Keratinocyte (primary cell): ENCODE data around the gene DNM1. TPM values are rescaled to one million over a fixed set of nuclear protein-coding genes. Genes with fewer than 3 reads are reported as not detected.

Experiments
- DNase-seq: peaks from one replicate; pipeline ENCODE4 v3.0.0-alpha.2; 2011; ENCODE audit warnings: low read depth, missing footprints, low spot score
- FAIRE-seq: peaks from 2 replicates; lab custom pipeline; 2011; peaks lifted over from hg19 to GRCh38; lab: Jason Lieb, UNC
- H2AFZ ChIP-seq: 2 replicates; pipeline ENCODE4 v1.6.0; 2012; ENCODE audit warnings: low read length, control low read depth, inconsistent platforms; ENCODE audit not compliant: control insufficient read depth
- H3K27ac ChIP-seq: 2 replicates; pipeline ENCODE4 v1.5.1; 2011; ENCODE audit warnings: low read length; ENCODE audit not compliant: control insufficient read depth, insufficient read depth
- H3K27me3 ChIP-seq: 3 replicates; pipeline ENCODE4 v1.6.0; 2011; ENCODE audit warnings: low read length; ENCODE audit not compliant: control insufficient read depth, insufficient read depth; ENCODE audit errors: extremely low read depth
- H3K36me3 ChIP-seq, 2 experiments: 2 replicates in 1 of 2; 3 replicates in 1 of 2; pipeline ENCODE4 v1.5.1; 2011; ENCODE audit warnings: low read length in 2 of 2, mild to moderate bottlenecking in 1 of 2; ENCODE audit not compliant: control insufficient read depth in 2 of 2, insufficient read depth in 2 of 2; ENCODE audit errors: extremely low read depth in 1 of 2
- H3K4me1 ChIP-seq: 3 replicates; pipeline ENCODE4 v1.5.1; 2011; ENCODE audit warnings: low read length; ENCODE audit not compliant: control insufficient read depth, insufficient read depth; ENCODE audit errors: extremely low read depth
- H3K4me2 ChIP-seq: 3 replicates; pipeline ENCODE4 v1.6.0; 2011; ENCODE audit warnings: low read depth, low read length; ENCODE audit not compliant: control insufficient read depth, insufficient read depth; ENCODE audit errors: extremely low read depth
- H3K4me3 ChIP-seq, 3 experiments: fragments of 200-600 bp in 1 of 3; sonication (generic) in 1 of 3; 2 replicates in 2 of 3; 3 replicates in 1 of 3; pipeline ENCODE4 v1.5.1; 2011 to 2016; ENCODE audit warnings: low read length in 3 of 3, mild to moderate bottlenecking in 3 of 3, control low read depth in 2 of 3, inconsistent platforms in 1 of 3, low read depth in 1 of 3, mixed read lengths in 1 of 3, mixed run types in 1 of 3, moderate library complexity in 1 of 3; ENCODE audit not compliant: control insufficient read depth in 2 of 3, insufficient read depth in 2 of 3; ENCODE audit errors: extremely low read depth in 1 of 3
- H3K79me2 ChIP-seq: 2 replicates; pipeline ENCODE4 v1.6.0; 2012; ENCODE audit warnings: low read length; ENCODE audit not compliant: control insufficient read depth, insufficient read depth
- H3K9ac ChIP-seq: 3 replicates; pipeline ENCODE4 v1.6.0; 2011; ENCODE audit warnings: low read length; ENCODE audit not compliant: control insufficient read depth, insufficient read depth; ENCODE audit errors: extremely low read depth
- H3K9me1 ChIP-seq: 3 replicates; pipeline ENCODE4 v1.6.0; 2011; ENCODE audit warnings: low read length; ENCODE audit not compliant: control insufficient read depth, insufficient read depth; ENCODE audit errors: extremely low read depth
- H3K9me3 ChIP-seq: 2 replicates; pipeline ENCODE4 v1.5.1; 2012; ENCODE audit warnings: low read depth, low read length; ENCODE audit not compliant: control insufficient read depth
- H4K20me1 ChIP-seq: 3 replicates; pipeline ENCODE4 v1.6.0; 2011; ENCODE audit warnings: low read length; ENCODE audit not compliant: control insufficient read depth, insufficient read depth; ENCODE audit errors: extremely low read depth
- EZH2 ChIP-seq: IDR thresholded peaks from one replicate; pipeline ENCODE4 v1.6.1; 2012; ENCODE audit warnings: inconsistent platforms, mild to moderate bottlenecking, low read length, moderate library complexity
- dilution Hi-C: fragments of 300-500 bp; cut with MboI; formaldehyde crosslinking; loops from one replicate; pipeline ENCODE4 v1.7.0; 2020; ENCODE audit warnings: low sequenced_read_pairs; ENCODE audit not compliant: extremely low pct_ligation_motif_present
- polyA plus RNA-seq, 5 experiments: library from polyadenylated mRNA; depleted of rRNA in 3 of 5; stranded (reverse) in 3 of 5; stranded (forward) in 1 of 5; unstranded in 1 of 5; fragments of >200 nt; gene quantifications; 1 replicate in 1 of 5; 2 replicates in 3 of 5; 3 replicates in 1 of 5; pipeline versions ENCODE4 v1.2.1 to v1.2.3, GENCODE V29; 2011 to 2012; ENCODE audit warnings: missing spikeins in 2 of 5, low read depth in 1 of 5, low replicate concordance in 1 of 5
- TF ChIP-seq, protein P1 (sequence below), 3 experiments: IDR thresholded peaks in 1 of 3; conservative IDR thresholded peaks in 1 of 3; optimal IDR thresholded peaks in 1 of 3; 2 replicates in 2 of 3; 3 replicates in 1 of 3; pipeline versions ENCODE3 to v1.5.1; 2011; ENCODE audit warnings: low read length in 3 of 3, mild to moderate bottlenecking in 3 of 3, moderate library complexity in 2 of 3, control low read depth in 1 of 3, inconsistent platforms in 1 of 3; ENCODE audit not compliant: insufficient read depth in 2 of 3; ENCODE audit errors: extremely low read depth in 1 of 3

Gene DNM1
- polyA plus RNA-seq, 1 donor (not counting 4 experiments of a cell fraction or from before 2014, with no cell fraction given), result 0.25 TPM

DNA sequence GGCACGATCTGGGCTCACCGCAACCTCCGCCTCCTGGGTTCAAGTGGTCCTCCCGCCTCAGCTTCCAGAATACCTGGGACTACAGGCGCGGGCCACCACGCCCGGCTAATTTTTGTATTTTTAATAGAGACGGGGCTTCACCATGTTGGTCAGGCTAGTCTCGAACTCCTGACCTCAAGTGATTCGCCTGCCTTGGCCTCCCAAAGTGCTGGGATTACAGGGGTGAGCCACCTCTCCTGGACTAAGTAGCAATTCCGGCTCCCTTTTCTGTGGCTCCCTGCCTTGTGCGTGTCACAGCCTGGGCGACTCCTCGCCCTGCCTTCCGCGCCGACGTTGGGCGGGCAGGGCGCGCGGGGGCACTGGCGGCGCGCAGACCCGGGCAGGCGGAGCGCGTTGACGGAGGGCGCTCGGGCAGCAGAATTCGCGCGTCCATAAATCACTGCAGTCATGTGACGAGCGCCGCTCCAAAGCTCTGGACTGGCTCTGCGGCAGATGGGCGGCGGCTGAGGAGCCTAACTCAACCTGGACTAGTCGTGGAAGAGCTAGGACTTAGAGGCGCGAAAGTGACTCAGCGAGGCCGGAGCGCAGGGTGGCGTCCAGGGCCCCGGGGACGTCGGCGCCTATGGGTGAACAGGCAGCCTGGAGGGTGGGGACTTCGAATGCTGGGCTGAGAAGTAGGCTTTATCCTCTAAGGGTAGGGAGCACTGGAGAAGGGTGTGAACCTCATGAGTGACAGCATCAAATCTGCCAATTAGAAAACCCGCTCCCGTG is 10.4 kb upstream of the DNM1 start:
- peak; percentile 72 for DNase-seq
- Histone ChIP-seq H2AFZ (peak overlapping the region; percentile 80), H3K4me3 (peak overlapping the region in 1 of 3 experiments; percentile 27), H3K9ac (peak overlapping the region; percentile 15), H3K27me3 (no peaks in the 10 kb centered on the region), H3K27ac (no peak overlapping the region), H3K79me2 (peaks cover 13% of the 10 kb centered on the region), H3K9me3 (no peaks in the 10 kb centered on the region), H3K9me1 (no peaks in the 10 kb centered on the region), H3K4me1 (peaks cover 9% of the 10 kb centered on the region), H3K36me3 (peaks cover 6 to 7% of the 10 kb centered on the region in 2 experiments), H3K4me2 (peak overlapping the region; percentile 58), H4K20me1 (no peaks in the 10 kb centered on the region)
- dilution Hi-C loops, result no loop called here
- FAIRE-seq, result no peak
- TF ChIP-seq EZH2, result no peak
- TF ChIP-seq, protein P1, sequence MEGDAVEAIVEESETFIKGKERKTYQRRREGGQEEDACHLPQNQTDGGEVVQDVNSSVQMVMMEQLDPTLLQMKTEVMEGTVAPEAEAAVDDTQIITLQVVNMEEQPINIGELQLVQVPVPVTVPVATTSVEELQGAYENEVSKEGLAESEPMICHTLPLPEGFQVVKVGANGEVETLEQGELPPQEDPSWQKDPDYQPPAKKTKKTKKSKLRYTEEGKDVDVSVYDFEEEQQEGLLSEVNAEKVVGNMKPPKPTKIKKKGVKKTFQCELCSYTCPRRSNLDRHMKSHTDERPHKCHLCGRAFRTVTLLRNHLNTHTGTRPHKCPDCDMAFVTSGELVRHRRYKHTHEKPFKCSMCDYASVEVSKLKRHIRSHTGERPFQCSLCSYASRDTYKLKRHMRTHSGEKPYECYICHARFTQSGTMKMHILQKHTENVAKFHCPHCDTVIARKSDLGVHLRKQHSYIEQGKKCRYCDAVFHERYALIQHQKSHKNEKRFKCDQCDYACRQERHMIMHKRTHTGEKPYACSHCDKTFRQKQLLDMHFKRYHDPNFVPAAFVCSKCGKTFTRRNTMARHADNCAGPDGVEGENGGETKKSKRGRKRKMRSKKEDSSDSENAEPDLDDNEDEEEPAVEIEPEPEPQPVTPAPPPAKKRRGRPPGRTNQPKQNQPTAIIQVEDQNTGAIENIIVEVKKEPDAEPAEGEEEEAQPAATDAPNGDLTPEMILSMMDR (optimal IDR thresholded peaks at IDR 0.05 in 1 of 3, IDR thresholded peaks at IDR 0.05 in 1 of 3, conservative IDR thresholded peaks at IDR 0.05 in 1 of 3; ENCODE audit: extremely low read depth in 1 of 3, insufficient read depth in 2 of 3, low read length in 3 of 3), result peak in 2 of 3 experiments; percentile 7 to 74

DNA sequence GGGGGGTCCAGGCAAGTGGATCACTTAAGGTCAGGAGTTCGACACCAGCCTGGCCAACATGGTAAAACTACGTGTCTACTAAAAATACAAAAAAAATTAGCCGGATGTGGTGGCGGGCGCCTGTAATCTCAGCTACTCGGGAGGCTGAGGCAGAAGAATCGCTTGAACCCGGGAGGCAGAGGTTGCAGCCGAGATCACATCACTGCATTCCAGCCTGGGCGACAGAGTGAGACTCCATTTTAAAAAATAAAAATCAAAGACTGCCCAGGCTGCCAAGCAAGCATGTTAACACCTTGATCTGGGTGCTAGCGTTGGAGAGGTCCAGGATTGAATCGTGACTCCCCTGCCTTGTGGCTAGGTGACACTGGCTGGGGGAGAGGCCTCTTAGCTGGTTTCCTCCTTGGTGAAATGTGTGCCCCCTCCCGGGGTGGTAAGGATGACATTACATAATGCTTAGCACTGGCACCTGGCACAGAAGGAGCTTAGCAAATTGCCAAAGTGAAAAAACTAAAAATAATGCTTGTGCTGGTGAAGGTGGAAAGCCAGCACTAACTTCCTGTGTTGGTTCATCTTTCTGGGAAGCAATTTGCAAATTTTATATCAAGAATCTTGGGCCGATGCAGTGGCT is 9.6 kb upstream of the DNM1 start:
- dilution Hi-C loops, result no loop called here
- no peak for TF ChIP-seq EZH2
- TF ChIP-seq, protein P1 (optimal IDR thresholded peaks at IDR 0.05 in 1 of 3, IDR thresholded peaks at IDR 0.05 in 1 of 3, conservative IDR thresholded peaks at IDR 0.05 in 1 of 3; ENCODE audit: extremely low read depth in 1 of 3, insufficient read depth in 2 of 3, low read length in 3 of 3), result no peak
- no peaks in the 10 kb centered on the region for H3K9me1 ChIP-seq
- peaks cover 6 to 7% of the 10 kb centered on the region in 2 experiments for H3K36me3 ChIP-seq
- peaks cover 9% of the 10 kb centered on the region for H3K4me1 ChIP-seq
- H3K27me3 ChIP-seq, result no peaks in the 10 kb centered on the region
- H3K4me3 ChIP-seq, result no peak overlapping the region
- H3K9me3 ChIP-seq, result no peaks in the 10 kb centered on the region
- H3K9ac ChIP-seq, result no peak overlapping the region
- DNase-seq (no peak), FAIRE-seq (no peak)
- H3K79me2 ChIP-seq, result peaks cover 13% of the 10 kb centered on the region
- no peak overlapping the region for H3K27ac ChIP-seq
- no peaks in the 10 kb centered on the region for H4K20me1 ChIP-seq
- peak overlapping the region; percentile 80 for H2AFZ ChIP-seq
- H3K4me2 ChIP-seq, result peak overlapping the region; percentile 58
